Hematopoietic multipotent progenitor cell treated with erythropoietin and hydrocortisone succinate and interleukin-3 and kit ligand, for 6 days (in vitro differentiated cells): Measurements from ENCODE around the gene ABI1.
A peak's percentile ranks its signal among the peaks of the same experiment; 100 is the strongest.

Experiments used
- DNase-seq: peaks from one replicate; pipeline ENCODE4 v3.0.0-alpha.2; 2015

Gene ABI1

DNA sequence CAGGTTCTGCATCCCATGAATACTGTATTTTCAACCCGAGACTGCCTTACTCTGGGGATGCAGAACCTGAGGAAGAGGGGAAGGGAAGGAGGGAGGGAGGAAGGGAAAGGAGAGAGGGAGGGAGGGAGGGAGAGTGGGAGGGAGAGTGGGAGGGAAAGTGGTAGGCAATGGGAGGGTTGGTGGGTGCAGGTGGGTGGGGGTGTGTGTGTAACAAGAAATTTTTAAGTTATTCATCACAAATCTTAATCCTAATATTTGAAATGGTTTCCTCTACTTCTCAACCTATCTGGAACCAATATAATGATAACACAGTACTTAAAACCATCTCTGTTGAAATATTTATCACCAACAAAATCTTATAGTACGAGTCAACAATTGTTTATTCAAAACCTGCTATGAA, 95.2 kb downstream of the ABI1 start:
- no peak for DNase-seq

- no peak for DNase-seq
Observed at GRCh38 chr10:26759008-26759407, 101.8 kb downstream of the ABI1 start.

GRCh38 chr10:26755443-26755903, 105.3 kb downstream of the ABI1 start:
- DNase-seq: peak; percentile 48

GRCh38 chr10:26746061-26746460, 114.7 kb downstream of the ABI1 start:
- no peak for DNase-seq

DNA sequence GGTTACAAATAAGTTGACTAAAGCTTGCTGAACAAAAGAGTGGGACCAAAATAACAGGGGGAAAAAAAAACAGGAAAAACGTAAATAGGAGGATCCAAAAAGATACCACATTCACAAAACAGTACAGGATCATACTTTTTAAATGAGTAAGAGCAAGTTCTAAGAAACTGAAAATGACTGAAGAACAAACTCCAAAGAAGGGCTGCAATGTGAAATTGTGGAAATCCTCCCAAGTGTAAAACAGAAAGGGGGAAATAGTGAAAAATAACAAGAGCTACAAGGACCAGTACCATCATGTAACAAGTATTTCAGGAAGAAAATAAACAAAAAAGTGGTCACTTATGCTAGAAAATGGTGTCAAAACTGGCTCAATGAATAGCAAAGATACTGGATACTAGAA, 116.9 kb downstream of the ABI1 start:
- DNase-seq: no peak

DNA sequence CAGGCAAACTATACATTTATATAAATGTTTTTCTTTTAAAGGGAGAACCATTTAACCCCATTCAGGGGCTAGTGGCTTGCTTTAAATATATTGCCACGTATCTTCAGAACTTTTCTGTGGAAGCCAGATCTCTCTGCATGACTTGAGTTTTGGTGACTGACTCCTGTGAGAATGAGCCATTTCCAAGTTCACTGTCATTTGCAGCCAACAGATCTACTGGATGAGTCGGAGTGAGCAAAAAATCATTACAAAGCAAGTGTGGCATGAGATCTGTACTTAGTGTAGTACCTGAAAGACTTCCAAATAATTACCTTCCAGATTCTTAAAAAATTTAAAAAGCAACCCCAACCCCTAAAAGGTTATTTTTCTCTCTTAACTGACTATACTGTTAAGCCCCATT, 117.7 kb downstream of the ABI1 start:
- no peak for DNase-seq

- DNase-seq: no peak
Observed at GRCh38 chr10:26741368-26741767, 119.4 kb downstream of the ABI1 start.

GRCh38 chr10:26739071-26739631, 121.6 kb downstream of the ABI1 start:
- DNase-seq: no peak

GRCh38 chr10:26738301-26738911, 122.4 kb downstream of the ABI1 start:
- DNase-seq: no peak

DNA sequence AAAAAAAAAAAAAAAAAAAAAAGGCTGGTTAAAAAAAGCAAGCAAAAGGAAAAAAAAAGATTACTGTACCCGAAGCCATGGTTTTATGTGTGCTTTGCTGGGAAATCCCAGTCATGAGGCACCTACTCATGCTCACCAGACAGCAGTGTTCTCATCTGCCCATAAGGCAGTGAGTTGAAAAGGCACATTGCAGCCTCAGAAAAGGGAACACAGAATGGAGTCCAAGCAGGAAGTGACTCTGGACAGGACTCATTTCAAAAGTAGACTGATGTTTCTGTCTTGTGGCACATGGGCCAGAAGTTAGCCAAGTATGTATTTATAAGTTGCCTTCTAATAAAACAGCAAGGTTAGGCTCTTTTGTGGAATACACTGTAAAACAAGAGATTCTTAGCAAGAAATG, 123.0 kb downstream of the ABI1 start:
- DNase-seq: peak; percentile 26

DNA sequence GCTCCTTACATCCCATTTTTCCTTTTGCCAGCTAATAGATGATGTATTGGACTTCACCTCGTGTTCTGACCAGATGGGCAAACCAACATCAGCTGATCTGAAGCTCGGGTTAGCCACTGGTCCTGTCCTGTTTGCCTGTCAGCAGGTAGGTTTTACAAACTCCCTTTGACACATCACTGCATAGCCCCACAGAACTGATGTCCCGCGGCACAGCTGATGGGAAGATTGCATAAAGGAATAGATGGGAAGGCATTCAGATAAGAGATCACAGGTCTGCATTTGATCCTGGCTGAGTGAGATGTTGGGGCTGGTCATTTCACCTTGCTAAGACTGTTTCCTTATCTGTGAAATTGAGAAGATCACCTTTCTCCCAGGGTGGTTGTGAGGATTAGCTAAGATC, 125.3 kb downstream of the ABI1 start:
- no peak for DNase-seq

GRCh38 chr10:26733750-26734568, 126.8 kb downstream of the ABI1 start:
- DNase-seq: no peak

DNA sequence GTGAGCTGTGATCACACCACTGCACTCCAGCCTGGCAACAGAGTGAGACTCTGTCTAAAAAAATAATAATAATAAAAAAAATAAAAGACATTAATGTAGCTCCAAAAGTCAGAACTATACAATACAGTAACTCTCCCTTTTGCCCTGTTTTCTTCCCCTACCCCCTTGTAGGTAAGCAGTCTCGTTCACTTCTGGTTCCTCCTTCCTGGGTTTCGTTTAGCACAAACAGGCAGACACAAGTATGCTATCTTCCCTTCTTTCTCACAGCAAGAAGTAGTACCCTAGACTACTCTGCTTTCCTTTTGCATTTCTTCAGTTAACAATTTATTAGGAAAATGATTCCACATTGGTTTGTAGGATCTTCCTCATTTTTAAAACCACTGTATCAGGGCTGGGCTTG, 130.2 kb downstream of the ABI1 start:
- DNase-seq: no peak

DNA sequence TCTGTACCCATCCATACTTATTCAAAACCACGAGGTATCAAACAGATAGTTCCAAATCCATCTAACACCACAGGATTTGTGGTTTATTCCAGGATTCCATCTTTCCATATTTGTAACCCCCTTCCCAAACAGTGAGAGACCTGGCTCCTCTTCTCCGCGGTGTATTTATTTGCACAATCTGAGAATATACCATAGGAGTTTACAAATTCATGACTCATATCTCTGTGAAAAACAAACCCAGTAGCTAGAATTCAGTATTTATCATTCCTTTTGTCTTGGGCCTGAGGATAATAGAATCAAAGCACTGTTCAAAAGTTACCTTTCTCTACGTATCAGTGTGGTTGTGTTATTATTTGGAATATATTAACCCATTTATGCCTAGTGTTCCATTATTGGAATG, 131.4 kb downstream of the ABI1 start:
- no peak for DNase-seq

- no peak for DNase-seq
Observed at GRCh38 chr10:26728957-26729356, 131.8 kb downstream of the ABI1 start.

- no peak for DNase-seq
Observed at GRCh38 chr10:26727005-26727404, 133.8 kb downstream of the ABI1 start.

- peak; percentile 70 for DNase-seq
Observed at GRCh38 chr10:26725837-26726727, 134.7 kb downstream of the ABI1 start.

- DNase-seq: no peak
Observed at GRCh38 chr10:26723016-26723415, 137.7 kb downstream of the ABI1 start.

DNA sequence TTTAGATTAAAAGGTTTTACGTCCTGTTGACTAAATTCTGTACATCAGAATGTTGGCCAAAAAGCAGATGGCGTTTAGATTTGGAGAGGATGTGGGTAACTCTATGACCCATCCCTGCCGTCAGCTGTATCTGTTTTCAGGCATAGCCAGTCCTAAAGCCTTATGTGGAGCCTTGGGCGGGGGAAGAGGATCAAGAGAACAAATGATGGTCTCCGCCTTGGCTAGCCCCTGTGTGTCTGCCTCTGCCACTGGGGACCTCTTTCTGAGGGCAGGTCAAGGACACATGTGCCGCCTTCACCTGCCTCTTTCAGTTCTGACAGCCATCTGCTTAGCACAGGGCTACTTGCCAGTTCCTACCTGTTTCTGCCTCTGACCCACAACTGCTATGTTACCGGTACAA, 139.2 kb downstream of the ABI1 start:
- DNase-seq: no peak

DNA sequence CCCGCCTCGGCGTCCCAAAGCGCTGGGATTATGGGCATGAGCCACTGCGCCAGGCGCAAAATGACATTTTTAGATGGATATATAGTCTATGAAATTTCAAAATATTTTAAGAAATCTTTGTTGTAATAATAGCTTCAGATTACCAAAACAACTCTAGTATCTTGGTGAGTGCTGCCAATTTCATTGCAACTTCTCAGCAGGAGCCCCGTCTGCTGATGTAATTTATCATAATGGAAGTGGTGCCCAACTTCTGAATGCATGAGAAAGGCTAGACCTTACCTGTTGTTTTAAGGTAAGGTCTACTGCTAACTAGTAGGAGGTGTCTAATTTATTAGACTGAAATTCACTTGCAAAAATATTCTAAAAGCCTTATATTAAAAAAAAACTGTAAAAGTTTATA, 143.3 kb downstream of the ABI1 start:
- DNase-seq: no peak

DNA sequence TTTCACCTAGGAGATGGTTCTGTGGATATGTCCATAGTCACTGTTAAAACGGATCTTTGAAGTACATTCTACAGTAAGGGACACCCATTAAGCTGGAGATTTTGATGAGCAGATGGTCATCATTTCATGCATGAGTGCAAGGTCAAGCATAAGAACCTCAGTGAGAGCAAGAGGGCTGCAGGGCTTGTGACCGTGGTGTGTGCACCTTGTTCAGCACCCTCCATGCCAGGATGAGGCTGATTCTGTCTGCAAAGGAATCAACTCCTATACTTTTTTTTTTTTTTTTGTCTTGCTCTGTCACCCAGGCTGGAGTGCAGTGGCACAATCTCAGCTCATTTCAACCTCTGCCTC, 145.6 kb downstream of the ABI1 start:
- DNase-seq: no peak

GRCh38 chr10:26714415-26715136, 146.2 kb downstream of the ABI1 start:
- no peak for DNase-seq

DNA sequence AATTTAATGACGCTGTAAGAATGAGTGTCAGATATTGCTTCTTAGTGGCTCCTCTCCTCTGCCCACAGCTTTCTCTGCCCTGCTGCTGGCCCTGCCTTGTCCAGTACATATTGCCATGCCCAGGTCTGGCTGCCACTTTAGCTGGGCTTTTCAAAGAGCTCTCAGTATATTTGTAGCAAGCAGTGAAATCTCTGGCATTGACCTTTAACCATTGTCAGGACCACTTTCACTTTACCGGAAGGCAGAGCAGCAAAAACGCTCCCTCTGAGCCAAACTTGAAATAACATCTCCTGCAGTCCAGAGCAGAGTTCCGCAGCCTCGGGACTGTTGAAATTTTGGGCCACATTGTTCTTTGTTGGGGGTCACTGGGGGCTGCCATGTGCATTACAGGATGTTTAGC, 149.4 kb downstream of the ABI1 start:
- no peak for DNase-seq
